ENCODE measurements around the gene CALML5. TPM values are rescaled to one million over a fixed set of nuclear protein-coding genes. Genes with fewer than 3 reads are reported as not detected.

CALML5 gene
- total and polyA plus RNA-seq, 2 donors = not detected

DNA sequence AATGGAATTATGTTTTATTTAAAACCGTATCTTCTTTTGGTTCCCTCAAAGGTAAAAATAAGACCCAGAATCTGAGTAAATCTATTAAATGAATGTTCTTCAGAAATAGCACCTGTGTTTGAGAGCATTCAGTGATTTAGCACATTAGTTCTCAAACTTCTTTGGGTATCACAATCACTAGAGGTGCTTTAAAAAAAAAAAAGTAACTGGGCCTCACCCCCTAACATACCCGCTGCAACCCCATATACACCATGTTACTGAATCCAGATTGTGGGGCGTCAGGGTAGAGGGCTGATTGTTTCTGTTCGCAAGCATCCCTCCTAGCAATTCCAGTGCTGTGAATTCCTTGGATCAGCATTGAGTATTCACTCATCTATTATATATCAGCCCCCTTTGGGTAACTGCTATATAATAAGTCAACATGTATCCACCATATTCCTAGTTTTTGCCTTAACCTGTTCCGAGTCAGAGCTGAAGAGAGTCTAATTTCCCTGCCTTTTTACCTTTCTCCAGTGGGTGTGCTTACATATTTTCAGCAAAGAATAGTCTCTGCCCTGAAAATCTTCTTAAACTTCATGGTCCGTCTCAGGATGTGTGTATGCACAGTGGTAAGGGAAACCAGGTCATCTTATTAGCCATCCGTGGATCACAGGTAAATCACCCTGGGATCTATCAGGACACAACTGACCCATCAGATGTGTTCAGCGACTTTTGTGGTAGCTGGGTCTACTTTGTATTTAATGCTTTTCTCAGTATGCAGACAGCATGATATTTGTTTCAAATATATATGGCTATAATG, 40.2 kb downstream of the CALML5 start:
- Histone ChIP-seq H3K4me1 (ENCODE audit: insufficient read depth) (peaks cover 2% of the 10 kb centered on the region), H3K4me3 (ENCODE audit: low read depth, low read length) (no peak overlapping the region), H3K36me3 (ENCODE audit: insufficient read depth) (no peaks in the 10 kb centered on the region), H3K27ac (ENCODE audit: low read depth) (no peak overlapping the region)
- 92% methylated on average over 8 of the region's 8 CpGs for WGBS
- no peak for DNase-seq (ENCODE audit: extremely low spot score)

DNA sequence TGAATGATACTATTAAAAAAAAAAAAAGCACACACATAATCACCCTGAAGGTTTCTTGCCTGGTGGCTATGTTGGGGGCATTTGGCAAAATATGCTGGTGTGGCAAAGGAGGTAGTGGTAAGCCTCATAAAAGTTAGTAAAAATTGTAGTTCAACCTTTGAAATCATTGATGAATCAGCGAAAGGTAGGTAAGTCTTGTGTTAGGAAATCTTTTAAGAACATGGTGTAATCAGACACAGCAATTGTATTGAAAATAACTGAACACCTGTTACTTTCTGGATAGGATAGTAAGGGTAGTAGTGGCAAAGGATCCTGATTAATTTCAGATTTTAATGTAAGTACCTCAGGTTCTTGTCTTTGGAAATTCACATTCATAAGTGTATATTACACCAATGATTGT, 40.9 kb downstream of the CALML5 start:
- Histone ChIP-seq H3K4me3 (ENCODE audit: low read depth, low read length) (no peak overlapping the region), H3K4me1 (ENCODE audit: insufficient read depth) (peaks cover 2% of the 10 kb centered on the region), H3K27ac (ENCODE audit: low read depth) (no peak overlapping the region), H3K36me3 (ENCODE audit: insufficient read depth) (no peaks in the 10 kb centered on the region)
- WGBS = 96% methylated on average over 1 of the region's 1 CpG
- DNase-seq (ENCODE audit: extremely low spot score) = no peak

DNA sequence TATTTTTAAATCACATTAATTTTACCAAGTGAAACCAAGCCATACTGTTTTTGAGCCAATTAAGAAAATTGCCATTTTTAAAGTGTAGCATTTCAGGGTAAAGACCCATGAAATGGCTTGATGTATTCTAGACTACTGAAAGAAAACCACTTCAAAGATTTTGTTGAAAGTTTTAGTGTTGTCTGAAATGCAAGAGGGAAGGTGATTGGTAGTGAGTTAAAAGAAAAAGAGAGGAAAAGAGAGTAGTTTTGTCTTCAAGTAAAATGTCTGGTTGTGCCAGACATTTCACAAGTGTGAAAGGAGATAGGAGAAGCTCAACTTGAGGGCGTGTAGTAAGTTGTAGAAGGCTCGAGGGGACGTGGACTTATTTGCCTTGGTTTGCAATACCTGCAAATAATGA, 41.6 kb downstream of the CALML5 start:
- Histone ChIP-seq H3K4me1 (ENCODE audit: insufficient read depth) (peaks cover 2% of the 10 kb centered on the region), H3K27ac (ENCODE audit: low read depth) (no peak overlapping the region), H3K36me3 (ENCODE audit: insufficient read depth) (peaks cover 2% of the 10 kb centered on the region), H3K4me3 (ENCODE audit: low read depth, low read length) (no peak overlapping the region)
- 86% methylated on average over 3 of the region's 3 CpGs for WGBS
- DNase-seq (ENCODE audit: extremely low spot score) = no peak

GRCh38 chr10:5456563-5456962, 42.8 kb downstream of the CALML5 start:
- no peaks in the 10 kb centered on the region for H3K4me1 ChIP-seq (ENCODE audit: insufficient read depth)
- peaks cover 2% of the 10 kb centered on the region for H3K36me3 ChIP-seq (ENCODE audit: insufficient read depth)
- WGBS = 87% methylated on average over 12 of the region's 12 CpGs
- H3K4me3 ChIP-seq (ENCODE audit: low read depth, low read length) = no peak overlapping the region
- DNase-seq (ENCODE audit: extremely low spot score) = no peak
- H3K27ac ChIP-seq (ENCODE audit: low read depth) = no peak overlapping the region

DNA sequence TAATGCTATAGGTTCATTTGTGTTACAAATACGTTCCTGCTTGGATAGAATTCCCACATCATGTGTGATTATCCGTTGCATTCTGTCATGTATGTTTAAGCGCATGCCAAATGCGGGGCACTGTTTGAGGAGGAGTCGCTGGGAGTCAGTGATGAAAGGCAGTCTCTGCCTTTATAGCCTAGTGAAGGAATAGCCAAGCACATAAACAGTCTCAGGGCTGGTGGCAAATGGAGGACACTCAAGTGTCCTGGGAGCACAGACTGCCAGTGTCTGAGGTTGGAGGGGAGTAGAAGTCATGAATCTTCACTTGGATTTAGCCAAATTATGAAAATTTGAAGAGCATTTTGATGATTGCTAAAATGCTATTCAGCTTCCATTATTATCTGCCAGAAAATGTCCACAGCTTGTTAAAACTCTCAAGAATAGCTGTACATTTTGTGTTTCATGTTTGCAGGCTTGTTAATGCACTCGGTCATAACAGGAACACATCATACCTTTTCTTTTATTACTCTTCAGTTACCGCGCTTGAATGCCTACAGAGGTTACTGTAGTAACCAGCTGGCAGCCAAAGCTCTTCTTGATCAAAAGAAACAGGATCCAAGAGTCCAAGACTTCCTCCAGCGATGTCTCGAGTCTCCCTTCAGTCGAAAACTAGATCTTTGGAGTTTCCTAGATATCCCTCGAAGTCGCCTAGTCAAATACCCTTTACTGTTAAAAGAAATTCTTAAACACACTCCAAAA, 45.5 kb downstream of the CALML5 start:
- no peaks in the 10 kb centered on the region for H3K4me1 ChIP-seq (ENCODE audit: insufficient read depth)
- DNase-seq (ENCODE audit: extremely low spot score) = no peak
- no peak overlapping the region for H3K27ac ChIP-seq (ENCODE audit: low read depth)
- H3K36me3 ChIP-seq (ENCODE audit: insufficient read depth) = peaks cover 2% of the 10 kb centered on the region
- H3K4me3 ChIP-seq (ENCODE audit: low read depth, low read length) = no peak overlapping the region
- WGBS = 88% methylated on average over 13 of the region's 13 CpGs

- Histone ChIP-seq H3K27ac (ENCODE audit: low read depth) (no peak overlapping the region), H3K4me3 (ENCODE audit: low read depth, low read length) (no peak overlapping the region), H3K36me3 (ENCODE audit: insufficient read depth) (peaks cover 2% of the 10 kb centered on the region), H3K4me1 (ENCODE audit: insufficient read depth) (no peaks in the 10 kb centered on the region)
- 56% methylated on average over 4 of the region's 4 CpGs for WGBS
- no peak for DNase-seq (ENCODE audit: extremely low spot score)
These were observed 48.6 kb downstream of the CALML5 start for GRCh38 chr10:5450605-5451384.

DNA sequence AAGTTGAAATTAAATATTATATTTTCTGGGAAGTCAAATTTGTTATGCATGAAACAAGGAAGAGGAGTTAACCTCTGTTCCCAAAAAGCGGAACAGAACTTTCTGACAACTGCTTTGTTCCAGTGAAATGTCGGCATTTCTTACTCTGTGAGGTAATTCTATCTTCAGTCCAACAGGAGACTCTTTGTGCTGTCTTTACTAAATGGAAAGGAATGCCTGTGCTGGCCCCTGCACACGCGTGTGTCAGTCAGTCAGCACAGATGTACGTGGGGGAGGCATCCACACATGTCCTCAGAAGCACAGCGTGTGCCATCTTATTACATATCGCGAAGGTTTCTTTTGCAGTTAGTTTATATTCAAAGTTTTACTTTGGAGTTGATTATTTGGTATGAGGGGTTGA, 49.5 kb downstream of the CALML5 start:
- Histone ChIP-seq H3K27ac (ENCODE audit: low read depth) (no peak overlapping the region), H3K36me3 (ENCODE audit: insufficient read depth) (peaks cover 2% of the 10 kb centered on the region), H3K4me1 (ENCODE audit: insufficient read depth) (no peaks in the 10 kb centered on the region), H3K4me3 (ENCODE audit: low read depth, low read length) (peak overlapping the region; percentile 5)
- 12% methylated on average over 8 of the region's 8 CpGs for WGBS
- no peak for DNase-seq (ENCODE audit: extremely low spot score)

GRCh38 chr10:5449227-5449626, 50.1 kb downstream of the CALML5 start:
- WGBS = 25% methylated on average over 2 of the region's 2 CpGs
- Histone ChIP-seq H3K4me3 (ENCODE audit: low read depth, low read length) (no peak overlapping the region), H3K27ac (ENCODE audit: low read depth) (peak overlapping the region; percentile 59), H3K36me3 (ENCODE audit: insufficient read depth) (peaks cover 2% of the 10 kb centered on the region), H3K4me1 (ENCODE audit: insufficient read depth) (no peaks in the 10 kb centered on the region)
- DNase-seq (ENCODE audit: extremely low spot score) = no peak

Other genes with a start within 250 kb of the CALML5 start
- not detected for gene UCN3, start 134.6 kb downstream of the CALML5 start, total RNA-seq
- gene UCN3, start 134.6 kb downstream of the CALML5 start, polyA plus RNA-seq = not detected
- gene TUBAL3, start 94.7 kb downstream of the CALML5 start, total RNA-seq = 0.16 TPM
- 0.05 TPM for gene TUBAL3, start 94.7 kb downstream of the CALML5 start, polyA plus RNA-seq
- 108 TPM for gene NET1, start 87.0 kb downstream of the CALML5 start, total RNA-seq
- gene NET1, start 87.0 kb downstream of the CALML5 start, polyA plus RNA-seq = 54.0 TPM
- gene CALML3, start 25.4 kb upstream of the CALML5 start, total RNA-seq = not detected
- gene CALML3, start 25.4 kb upstream of the CALML5 start, polyA plus RNA-seq = not detected
- 8.7 TPM for gene ASB13, start 167.0 kb upstream of the CALML5 start, total RNA-seq
- 32.4 TPM for gene ASB13, start 167.0 kb upstream of the CALML5 start, polyA plus RNA-seq
- 141 TPM for gene TASOR2, start 185.3 kb upstream of the CALML5 start, total RNA-seq
- gene TASOR2, start 185.3 kb upstream of the CALML5 start, polyA plus RNA-seq = 20.4 TPM

Data from urinary bladder (tissue), 4 donors.